Stimulated activated CD8-positive, alpha-beta memory T cell treated with anti-CD3 and anti-CD28 coated beads, Interleukin-4, amount 100 ng/mL, for 24 hours (primary cell): Measurements from ENCODE around the gene PITPNM1.
"Not testable (repeated sequence)": the region's sequence is repeated elsewhere in the genome, so short reads cannot be mapped to it uniquely, and the experiment has no call there.

Experiments
- DNase-seq: peaks from one replicate; pipeline ENCODE4 v3.0.0-alpha.2; 2020; ENCODE audit warnings: low read depth

Gene PITPNM1

GRCh38 chr11:67489885-67490726, 15.1 kb downstream of the PITPNM1 start:
- no peak for DNase-seq

- no peak for DNase-seq
Measured at GRCh38 chr11:67489203-67489884, 15.8 kb downstream of the PITPNM1 start.

DNA sequence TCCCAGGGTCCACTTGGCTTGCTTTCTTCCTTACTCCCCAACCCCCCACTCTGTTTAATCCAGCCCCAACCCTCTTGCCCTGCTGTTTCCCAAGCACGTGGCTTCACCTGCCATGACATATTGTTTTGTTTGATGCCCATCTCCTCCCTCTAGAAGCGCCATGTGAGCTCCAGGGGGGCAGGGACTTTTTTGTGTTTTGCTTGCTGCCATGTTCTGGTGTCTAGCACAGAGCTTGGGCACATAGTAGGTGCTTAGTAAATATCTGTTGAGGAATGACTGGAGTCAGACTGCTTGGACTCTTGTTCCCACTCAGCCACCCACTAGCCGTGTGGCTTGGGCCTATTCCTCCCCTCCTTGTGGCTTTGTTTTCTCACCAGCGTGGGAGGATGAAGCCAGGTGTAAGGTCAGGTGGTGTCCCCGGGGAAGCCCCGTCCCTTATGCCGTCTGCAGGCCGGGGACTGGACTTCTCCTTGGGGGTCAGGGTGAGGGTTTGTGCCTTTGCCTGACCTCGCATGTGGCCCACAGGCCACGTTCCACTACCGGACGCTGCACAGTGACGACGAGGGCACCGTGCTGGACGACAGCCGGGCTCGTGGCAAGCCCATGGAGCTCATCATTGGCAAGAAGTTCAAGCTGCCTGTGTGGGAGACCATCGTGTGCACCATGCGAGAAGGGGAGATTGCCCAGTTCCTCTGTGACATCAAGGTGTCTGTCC, 18.5 kb downstream of the PITPNM1 start:
- DNase-seq = no peak

- peak; percentile 21 for DNase-seq
Measured at GRCh38 chr11:67485873-67486361, 19.2 kb downstream of the PITPNM1 start.

DNA sequence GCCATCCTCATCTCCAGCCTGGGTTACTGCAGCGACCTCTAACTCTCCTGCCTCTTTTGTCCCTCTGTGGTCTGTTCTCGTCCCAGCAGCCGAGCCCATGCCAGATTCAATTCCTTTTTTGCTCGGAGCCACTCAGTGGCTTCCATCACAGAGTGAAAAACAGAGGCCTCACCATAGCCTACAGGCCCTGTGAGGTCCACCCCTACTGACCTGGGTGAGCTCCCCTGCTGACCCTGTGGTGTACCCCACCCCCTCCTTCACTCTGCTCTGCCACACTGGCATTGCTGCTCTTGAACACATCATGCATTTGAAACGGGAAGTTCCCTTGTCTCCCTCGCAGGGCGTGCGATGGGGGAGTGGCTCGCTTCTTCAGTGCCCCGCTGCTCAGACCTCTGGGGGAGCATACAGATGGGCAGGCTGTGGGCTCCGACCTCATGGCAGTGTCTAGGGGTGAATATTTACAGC, 20.3 kb downstream of the PITPNM1 start:
- DNase-seq = peak; percentile 59

GRCh38 chr11:67483831-67484665, 21.1 kb downstream of the PITPNM1 start:
- peak; percentile 25 for DNase-seq

GRCh38 chr11:67482827-67483798, 22.1 kb downstream of the PITPNM1 start, which contains the start of gene AIP:
Gene AIP, plus strand, starts transcription at chr11:67483026. Its CDS starts 133 bp downstream, at chr11:67483159.
- peak; percentile 93 for DNase-seq

DNA sequence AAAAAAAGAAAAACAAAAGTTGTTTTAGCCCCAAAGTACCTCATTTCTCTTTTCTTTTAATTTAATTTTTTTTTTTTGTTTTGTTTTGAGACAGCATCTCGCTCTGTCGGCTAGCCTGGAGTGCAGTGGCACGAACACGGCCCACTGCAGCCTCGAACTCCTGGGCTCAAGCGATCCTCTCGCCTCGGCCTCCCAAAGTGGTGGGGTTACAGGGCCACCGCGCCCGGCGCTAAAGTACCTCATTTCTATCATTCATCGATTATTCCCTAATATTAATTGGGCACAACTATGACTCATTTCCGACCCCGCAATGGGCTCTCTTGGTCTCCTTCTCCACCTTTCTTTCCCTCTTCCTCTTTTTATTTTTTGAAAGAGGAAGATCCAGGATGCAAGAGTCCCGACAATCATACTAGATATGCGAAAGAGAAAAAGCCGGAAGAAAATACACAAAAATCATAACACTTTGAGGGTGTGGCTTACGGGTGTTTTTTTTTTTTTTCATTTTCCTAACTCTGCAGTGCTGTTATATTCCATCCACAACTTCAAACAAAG, 22.8 kb downstream of the PITPNM1 start:
- no peak for DNase-seq

DNA sequence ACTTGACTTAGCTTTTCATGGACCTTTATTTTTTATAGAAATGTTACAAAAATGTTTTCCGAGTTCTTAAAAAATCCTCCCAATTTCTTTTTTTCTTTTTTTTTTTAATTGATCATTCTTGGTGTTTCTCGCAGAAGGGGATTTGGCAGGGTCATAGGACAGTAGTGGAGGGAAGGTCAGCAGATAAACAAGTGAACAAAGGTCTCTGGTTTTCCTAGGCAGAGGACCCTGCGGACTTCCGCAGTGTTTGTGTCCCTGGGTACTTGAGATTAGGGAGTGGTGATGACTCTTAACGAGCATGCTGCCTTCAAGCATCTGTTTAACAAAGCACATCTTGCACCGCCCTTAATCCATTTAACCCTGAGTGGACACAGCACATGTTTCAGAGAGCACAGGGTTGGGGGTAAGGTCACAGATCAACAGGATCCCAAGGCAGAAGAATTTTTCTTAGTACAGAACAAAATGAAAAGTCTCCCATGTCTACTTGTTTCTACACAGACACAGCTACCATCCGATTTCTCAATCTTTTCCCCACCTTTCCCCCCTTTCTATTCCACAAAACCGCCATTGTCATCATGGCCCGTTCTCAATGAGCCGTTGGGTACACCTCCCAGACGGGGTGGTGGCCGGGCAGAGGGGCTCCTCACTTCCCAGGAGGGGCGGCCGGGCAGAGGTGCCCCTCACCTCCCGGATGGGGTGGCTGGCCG, 27.7 kb downstream of the PITPNM1 start:
- DNase-seq = not testable (repeated sequence)

GRCh38 chr11:67476692-67477091, 28.5 kb downstream of the PITPNM1 start:
- DNase-seq = not testable (repeated sequence)

- DNase-seq = no peak
Measured at GRCh38 chr11:67472882-67473281, 32.3 kb downstream of the PITPNM1 start.

DNA sequence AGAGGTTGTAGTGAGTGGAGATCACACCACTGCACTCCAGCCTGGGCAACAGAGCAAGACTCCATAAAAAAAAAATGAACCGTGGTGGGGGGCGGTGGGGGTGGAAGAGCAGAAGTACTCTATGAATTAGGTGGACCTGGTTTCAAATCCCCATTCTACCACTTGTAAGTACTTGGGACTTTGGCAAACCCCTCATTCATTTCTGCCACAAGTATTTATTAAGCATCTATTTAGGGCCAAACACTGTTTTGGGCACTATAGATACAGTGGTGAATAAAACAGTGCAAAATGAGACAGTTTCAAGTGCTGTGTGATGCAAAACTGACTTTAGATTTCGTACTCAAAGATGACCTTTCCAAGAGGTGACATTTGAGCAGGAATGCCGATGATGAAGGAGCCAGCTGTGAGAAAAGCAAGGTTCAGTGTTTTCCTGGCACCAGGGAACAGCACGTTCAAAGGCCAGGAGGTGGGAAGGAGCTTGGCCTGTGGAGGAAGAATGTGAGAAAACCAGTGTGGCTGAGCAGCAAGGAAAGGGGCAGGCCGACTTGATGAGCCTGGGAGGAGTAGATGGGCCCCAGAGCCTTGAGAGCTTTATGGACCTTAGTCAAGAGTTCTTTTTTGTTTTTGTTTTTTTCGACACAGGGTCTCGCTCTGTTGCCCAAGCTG, 34.7 kb downstream of the PITPNM1 start:
- no peak for DNase-seq

DNA sequence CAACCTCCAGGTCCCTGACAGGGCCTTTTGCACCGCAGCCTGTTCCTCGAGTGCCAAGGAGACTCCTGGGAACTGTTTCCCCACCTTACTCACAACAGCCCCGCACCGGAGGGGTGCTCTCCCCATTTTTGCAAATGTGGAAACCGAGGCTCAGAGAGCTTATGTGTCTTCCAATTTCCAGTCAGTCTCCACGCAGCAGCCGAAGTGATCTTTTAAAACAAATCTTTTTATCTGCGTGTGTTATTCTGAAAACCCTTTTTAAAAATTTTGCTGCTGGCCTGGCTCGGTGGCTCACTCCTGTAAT, 35.7 kb downstream of the PITPNM1 start:
- DNase-seq = no peak

- peak; percentile 86 for DNase-seq
Measured at GRCh38 chr11:67468759-67469507, 36.2 kb downstream of the PITPNM1 start, which contains the start of gene TMEM134. Gene TMEM134, minus strand, starts transcription at chr11:67469251. Its CDS starts 59 bp downstream, at chr11:67469192.

DNA sequence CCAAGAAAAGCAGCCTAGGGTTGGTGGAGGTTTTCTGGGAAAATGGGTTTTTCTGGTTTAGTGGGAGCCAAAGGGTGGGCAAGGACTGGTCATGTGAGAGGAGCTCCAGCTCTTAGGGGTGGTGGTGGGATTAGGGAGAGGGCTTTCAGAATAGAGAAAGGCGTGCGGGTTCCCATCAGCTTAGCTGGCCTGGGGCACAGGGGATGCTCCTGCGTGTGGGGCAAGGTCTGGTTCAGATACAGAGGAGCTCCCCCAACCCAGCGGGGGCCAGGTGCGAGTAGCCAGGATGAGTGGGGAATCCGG, 36.8 kb downstream of the PITPNM1 start:
- DNase-seq = no peak

DNA sequence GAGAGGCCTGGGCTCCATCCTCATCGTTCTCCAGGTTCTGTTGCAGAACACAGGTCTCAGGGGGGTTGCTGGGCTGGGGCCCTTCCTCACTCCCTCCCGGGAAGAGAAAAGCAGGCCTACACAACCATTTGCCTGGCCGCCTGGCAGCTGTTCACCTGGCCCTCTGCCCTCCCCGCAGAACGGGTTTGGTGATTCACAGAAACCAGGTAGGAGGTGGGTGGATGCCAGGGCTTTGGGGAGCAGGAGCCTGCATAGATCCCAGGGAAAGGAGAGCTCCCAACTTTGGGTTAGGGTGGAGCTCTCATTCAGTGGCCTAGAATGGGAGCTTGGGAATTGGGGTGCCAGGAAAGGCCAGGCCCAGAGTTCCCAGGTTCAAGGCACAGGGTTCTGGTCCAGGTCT, 37.1 kb downstream of the PITPNM1 start:
- no peak for DNase-seq

DNA sequence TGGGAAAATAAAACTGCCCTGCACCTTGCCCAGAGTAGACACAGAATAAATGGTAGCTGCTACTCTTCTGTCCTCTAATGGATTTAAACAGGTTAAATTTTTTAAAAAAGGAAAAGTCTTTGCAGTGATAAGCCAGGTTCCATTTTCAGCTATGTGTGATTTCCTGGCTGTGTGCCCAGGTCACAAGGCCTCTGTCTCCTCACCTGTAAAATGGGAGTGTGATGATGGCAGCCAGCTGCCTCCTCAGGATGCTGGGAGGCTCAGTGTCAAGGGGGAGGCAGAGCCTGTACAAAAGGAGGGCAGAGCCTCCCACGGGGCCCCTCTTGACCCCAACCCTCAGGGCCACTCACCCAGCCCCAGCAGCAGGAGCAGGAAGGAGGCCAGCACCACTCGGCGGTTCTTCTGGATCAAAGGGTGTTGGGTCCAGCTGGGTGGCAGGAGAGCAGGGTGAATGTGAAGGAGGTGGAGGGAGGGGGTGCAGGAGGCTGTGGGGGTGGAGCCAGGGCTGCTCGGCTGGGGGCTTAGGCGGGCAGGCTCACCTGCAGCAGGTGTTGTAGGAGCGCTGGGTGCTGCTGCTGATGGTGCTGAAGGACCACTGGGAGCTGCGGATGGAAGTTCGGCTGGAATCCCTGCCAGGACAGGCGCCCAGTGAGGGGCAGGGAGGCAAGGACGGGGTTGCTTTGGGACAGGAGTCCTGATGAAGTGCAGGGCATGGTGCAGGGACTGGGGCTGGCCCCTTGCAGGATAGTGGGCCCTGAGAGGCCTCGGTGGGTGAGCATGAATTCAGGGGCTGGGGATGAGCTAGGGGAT, 38.0 kb downstream of the PITPNM1 start:
- no peak for DNase-seq
